HepG2 (cell line): ENCODE measurements around the gene CCSER1. TPM values are rescaled to one million over a fixed set of nuclear protein-coding genes. Genes with fewer than 3 reads are reported as not detected.

Experiments used
- ATAC-seq: fragments of 200-7000 bp; cut with Tn5 transposase; 3 replicates; pipeline ENCODE4 v1.9.1; 2020; ENCODE audit warnings: mild to moderate bottlenecking, moderate library complexity
- BruUV-seq: library from RNA; stranded (reverse); fragments of 400-500 nt; replicated peaks from 2 replicates; lab custom pipeline; 2021; lab: Mats Ljungman, UMichigan
- CTCF ChIA-PET: fragments of 300-600 bp; formaldehyde crosslinking; extraction: SDS; loops from one replicate; lab custom pipeline; 2021; ENCODE audit warnings: low total read pairs, inconsistent platforms, low intra/inter-chr PET ratio; lab: Yijun Ruan, JAX
- POLR2A ChIA-PET: fragments of 350-600 bp; sonication (Branson Sonifier 250); formaldehyde crosslinking; loops from one replicate; lab custom pipeline; 2020; ENCODE audit warnings: antibody characterized with exemption, inconsistent platforms; lab: Yijun Ruan, JAX
- DNase-seq: peaks from one replicate; pipeline ENCODE4 v3.0.0-alpha.2; 2015; ENCODE audit warnings: low spot score
- FAIRE-seq: peaks from 3 replicates; lab custom pipeline; 2011; peaks lifted over from hg19 to GRCh38; lab: Jason Lieb, UNC
- H2AFZ ChIP-seq: one replicate; pipeline ENCODE4 v1.6.1; 2011; ENCODE audit warnings: low read length, inconsistent platforms
- H3K27ac ChIP-seq: fragments of 300-600 bp; 3 replicates; pipeline ENCODE4 v1.8.0; 2011; ENCODE audit warnings: mixed run types, mild to moderate bottlenecking, mixed read lengths, low read length, inconsistent platforms; ENCODE audit not compliant: insufficient read depth; ENCODE audit errors: extremely low read length
- H3K27me3 ChIP-seq, 2 experiments: fragments of 200-600 bp in 1 of 2; 2 replicates in 1 of 2; 3 replicates in 1 of 2; pipeline versions ENCODE4 v1.6.0 to v1.8.0; 2011; ENCODE audit warnings: low read length in 2 of 2, mild to moderate bottlenecking in 2 of 2, moderate library complexity in 2 of 2, inconsistent platforms in 1 of 2; ENCODE audit not compliant: insufficient read depth in 2 of 2, control insufficient read depth in 1 of 2
- H3K36me3 ChIP-seq, 2 experiments: fragments of 200-600 bp in 1 of 2; replicated peaks in 1 of 2; 2 replicates in 1 of 2; 3 replicates in 1 of 2; pipeline versions ENCODE4 v1.5.1 to v1.8.0; 2011; ENCODE audit warnings: low read length in 2 of 2, inconsistent platforms in 1 of 2; ENCODE audit not compliant: insufficient read depth in 2 of 2, control insufficient read depth in 1 of 2
- H3K4me1 ChIP-seq: 2 replicates; pipeline ENCODE4 v1.5.1; 2012; ENCODE audit warnings: low read length, inconsistent platforms; ENCODE audit not compliant: insufficient read depth
- H3K4me2 ChIP-seq: 2 replicates; pipeline ENCODE4 v1.6.0; 2011; ENCODE audit warnings: low read depth, low read length, inconsistent platforms
- H3K4me3 ChIP-seq, 3 experiments: fragments of 200-600 bp in 1 of 3; sonication (generic), shearing (Covaris generic) in 1 of 3; replicated peaks in 1 of 3; 2 replicates each; pipeline ENCODE4 v1.5.1; 2011 to 2016; ENCODE audit warnings: low read length in 3 of 3, inconsistent platforms in 2 of 3, low read depth in 2 of 3, mild to moderate bottlenecking in 2 of 3, control low read depth in 1 of 3, mixed read lengths in 1 of 3; ENCODE audit not compliant: insufficient read depth in 1 of 3
- H3K79me2 ChIP-seq: one replicate; pipeline ENCODE4 v1.6.1; 2011; ENCODE audit warnings: low read length, inconsistent platforms; ENCODE audit not compliant: insufficient read depth
- H3K9ac ChIP-seq: 2 replicates; pipeline ENCODE4 v1.6.0; 2011; ENCODE audit warnings: mild to moderate bottlenecking, low read depth, low read length, inconsistent platforms; ENCODE audit not compliant: insufficient read depth
- H3K9me3 ChIP-seq: 2 replicates; pipeline ENCODE4 v1.5.1; 2012; ENCODE audit warnings: mild to moderate bottlenecking, low read length
- H4K20me1 ChIP-seq: 2 replicates; pipeline ENCODE4 v1.6.0; 2011; ENCODE audit warnings: inconsistent platforms, mild to moderate bottlenecking, low read length, moderate library complexity; ENCODE audit not compliant: insufficient read depth
- BRD4 ChIP-seq: sonication (generic); formaldehyde crosslinking; IDR thresholded peaks from 2 replicates; pipeline ENCODE4 v1.4.0; 2020; ENCODE audit warnings: missing genetic modification reagents
- ELF1 ChIP-seq: sonication (generic); formaldehyde crosslinking; IDR thresholded peaks from 2 replicates; pipeline ENCODE4 v1.4.0; 2020; ENCODE audit warnings: missing genetic modification reagents
- HNRNPUL1 ChIP-seq: fragments of 200-400 bp; formaldehyde crosslinking; IDR thresholded peaks from 2 replicates; pipeline ENCODE4 v1.6.1; 2017; ENCODE audit warnings: low read depth, mild to moderate bottlenecking, low read length, moderate library complexity
- JUN ChIP-seq: sonication (generic); formaldehyde crosslinking; IDR thresholded peaks from 2 replicates; pipeline ENCODE4 v1.4.0; 2020; ENCODE audit warnings: mild to moderate bottlenecking, missing genetic modification reagents
- SKI ChIP-seq: fragments of 450-650 bp; IDR thresholded peaks from one replicate; pipeline ENCODE4 v1.6.1; 2018; ENCODE audit warnings: mild to moderate bottlenecking; ENCODE audit not compliant: partially characterized antibody
- ZNF256 ChIP-seq: sonication (generic); formaldehyde crosslinking; conservative IDR thresholded peaks from 2 replicates; pipeline ENCODE4 v1.4.0; 2020; ENCODE audit warnings: missing genetic modification reagents
- ZNF296 ChIP-seq: sonication (generic); formaldehyde crosslinking; conservative IDR thresholded peaks from 2 replicates; pipeline ENCODE4 v1.5.0; 2020; ENCODE audit warnings: mild to moderate bottlenecking, missing genetic modification reagents
- ZNF543 ChIP-seq: sonication (generic); formaldehyde crosslinking; IDR thresholded peaks from 2 replicates; pipeline ENCODE4 v1.4.0; 2020; ENCODE audit warnings: mild to moderate bottlenecking, missing genetic modification reagents
- ZNF558 ChIP-seq: sonication (generic); formaldehyde crosslinking; IDR thresholded peaks from 2 replicates; pipeline ENCODE4 v1.9.0; 2022; ENCODE audit warnings: mild to moderate bottlenecking, missing genetic modification reagents, borderline replicate concordance
- WGBS: methylation state at CpG from one replicate; pipeline ENCODE4 v1.1.6; 2017; ENCODE audit warnings: low lambda C conversion rate; 5-methylcytosine and 5-hydroxymethylcytosine counted together
- in situ Hi-C: cut with HindIII; loops from 2 replicates; pipeline ENCODE4 v1.10.0; 2017; ENCODE audit warnings: low pct_unique_long_range_greater_than_20kb; ENCODE audit not compliant: extremely low pct_ligation_motif_present
- intact Hi-C: fragments of 100-400 bp; cut with micrococcal nuclease; formaldehyde crosslinking; loops from one replicate; pipeline ENCODE4 v1.10.0; 2022; ENCODE audit not compliant: unreplicated experiment
- polyA plus RNA-seq, 8 experiments: library from polyadenylated mRNA; depleted of rRNA in 3 of 8; stranded (reverse) in 7 of 8; unstranded in 1 of 8; fragments of >200 nt; fragmentation: Illumina TruSeq in 4 of 8; extraction: Trizol in 4 of 8; gene quantifications; 2 replicates each; pipeline versions ENCODE4 v1.2.1 to v1.2.3, GENCODE V29; 2011 to 2016; ENCODE audit warnings: low read depth in 4 of 8, missing spikeins in 1 of 8, mixed read lengths in 1 of 8; ENCODE audit not compliant: insufficient read depth in 1 of 8
- total RNA-seq, 5 experiments: library from RNA; depleted of rRNA; stranded (reverse); fragments of >200 nt; fragmentation: Illumina TruSeq; extraction: Trizol; gene quantifications; 2 replicates each; pipeline ENCODE4 v1.2.3, GENCODE V29; 2016; ENCODE audit warnings: low read depth in 1 of 5
- TF ChIP-seq, protein P1 (sequence below): sonication (generic); formaldehyde crosslinking; IDR thresholded peaks from 2 replicates; pipeline ENCODE4 v1.5.0; 2020; ENCODE audit warnings: mild to moderate bottlenecking, missing genetic modification reagents, borderline replicate concordance
- TF ChIP-seq, protein P2 (sequence below): sonication (generic); formaldehyde crosslinking; IDR thresholded peaks from 2 replicates; pipeline ENCODE4 v1.5.0; 2020; ENCODE audit warnings: missing genetic modification reagents, mild to moderate bottlenecking, borderline replicate concordance
- TF ChIP-seq, protein P3 (sequence below): IDR thresholded peaks from 2 replicates; pipeline ENCODE4 v1.6.1; 2016; ENCODE audit warnings: missing compliant biosample characterization, missing genetic modification reagents, borderline replicate concordance
- TF ChIP-seq, protein P4 (sequence below): sonication (generic); formaldehyde crosslinking; IDR thresholded peaks from 2 replicates; pipeline ENCODE4 v1.4.0; 2020; ENCODE audit warnings: missing genetic modification reagents

The CCSER1 gene
- total and polyA plus RNA-seq, 2 of the 13 experiments (the other 11 are each of a cell fraction or from before 2014, with no cell fraction given) = not detected

DNA sequence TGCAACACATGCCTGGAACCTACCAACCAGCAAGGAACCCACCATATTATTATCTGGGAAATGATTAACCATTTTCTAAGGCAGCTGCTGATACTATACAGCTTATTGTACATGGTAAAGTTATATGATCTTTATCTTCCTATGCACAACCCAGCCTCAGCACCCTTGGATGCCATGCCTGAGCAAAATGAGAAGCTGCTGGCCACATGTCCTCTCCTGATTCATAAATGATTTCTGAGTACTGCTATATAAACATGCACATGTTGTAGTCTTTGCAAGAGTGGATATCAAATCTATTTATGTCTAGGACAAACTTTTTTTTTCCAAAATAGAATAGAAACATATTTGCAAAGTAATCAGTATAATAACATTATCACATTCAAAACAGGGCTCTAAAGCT, 1043.6 kb downstream of the CCSER1 start (continued):
- TF ChIP-seq, protein P1, sequence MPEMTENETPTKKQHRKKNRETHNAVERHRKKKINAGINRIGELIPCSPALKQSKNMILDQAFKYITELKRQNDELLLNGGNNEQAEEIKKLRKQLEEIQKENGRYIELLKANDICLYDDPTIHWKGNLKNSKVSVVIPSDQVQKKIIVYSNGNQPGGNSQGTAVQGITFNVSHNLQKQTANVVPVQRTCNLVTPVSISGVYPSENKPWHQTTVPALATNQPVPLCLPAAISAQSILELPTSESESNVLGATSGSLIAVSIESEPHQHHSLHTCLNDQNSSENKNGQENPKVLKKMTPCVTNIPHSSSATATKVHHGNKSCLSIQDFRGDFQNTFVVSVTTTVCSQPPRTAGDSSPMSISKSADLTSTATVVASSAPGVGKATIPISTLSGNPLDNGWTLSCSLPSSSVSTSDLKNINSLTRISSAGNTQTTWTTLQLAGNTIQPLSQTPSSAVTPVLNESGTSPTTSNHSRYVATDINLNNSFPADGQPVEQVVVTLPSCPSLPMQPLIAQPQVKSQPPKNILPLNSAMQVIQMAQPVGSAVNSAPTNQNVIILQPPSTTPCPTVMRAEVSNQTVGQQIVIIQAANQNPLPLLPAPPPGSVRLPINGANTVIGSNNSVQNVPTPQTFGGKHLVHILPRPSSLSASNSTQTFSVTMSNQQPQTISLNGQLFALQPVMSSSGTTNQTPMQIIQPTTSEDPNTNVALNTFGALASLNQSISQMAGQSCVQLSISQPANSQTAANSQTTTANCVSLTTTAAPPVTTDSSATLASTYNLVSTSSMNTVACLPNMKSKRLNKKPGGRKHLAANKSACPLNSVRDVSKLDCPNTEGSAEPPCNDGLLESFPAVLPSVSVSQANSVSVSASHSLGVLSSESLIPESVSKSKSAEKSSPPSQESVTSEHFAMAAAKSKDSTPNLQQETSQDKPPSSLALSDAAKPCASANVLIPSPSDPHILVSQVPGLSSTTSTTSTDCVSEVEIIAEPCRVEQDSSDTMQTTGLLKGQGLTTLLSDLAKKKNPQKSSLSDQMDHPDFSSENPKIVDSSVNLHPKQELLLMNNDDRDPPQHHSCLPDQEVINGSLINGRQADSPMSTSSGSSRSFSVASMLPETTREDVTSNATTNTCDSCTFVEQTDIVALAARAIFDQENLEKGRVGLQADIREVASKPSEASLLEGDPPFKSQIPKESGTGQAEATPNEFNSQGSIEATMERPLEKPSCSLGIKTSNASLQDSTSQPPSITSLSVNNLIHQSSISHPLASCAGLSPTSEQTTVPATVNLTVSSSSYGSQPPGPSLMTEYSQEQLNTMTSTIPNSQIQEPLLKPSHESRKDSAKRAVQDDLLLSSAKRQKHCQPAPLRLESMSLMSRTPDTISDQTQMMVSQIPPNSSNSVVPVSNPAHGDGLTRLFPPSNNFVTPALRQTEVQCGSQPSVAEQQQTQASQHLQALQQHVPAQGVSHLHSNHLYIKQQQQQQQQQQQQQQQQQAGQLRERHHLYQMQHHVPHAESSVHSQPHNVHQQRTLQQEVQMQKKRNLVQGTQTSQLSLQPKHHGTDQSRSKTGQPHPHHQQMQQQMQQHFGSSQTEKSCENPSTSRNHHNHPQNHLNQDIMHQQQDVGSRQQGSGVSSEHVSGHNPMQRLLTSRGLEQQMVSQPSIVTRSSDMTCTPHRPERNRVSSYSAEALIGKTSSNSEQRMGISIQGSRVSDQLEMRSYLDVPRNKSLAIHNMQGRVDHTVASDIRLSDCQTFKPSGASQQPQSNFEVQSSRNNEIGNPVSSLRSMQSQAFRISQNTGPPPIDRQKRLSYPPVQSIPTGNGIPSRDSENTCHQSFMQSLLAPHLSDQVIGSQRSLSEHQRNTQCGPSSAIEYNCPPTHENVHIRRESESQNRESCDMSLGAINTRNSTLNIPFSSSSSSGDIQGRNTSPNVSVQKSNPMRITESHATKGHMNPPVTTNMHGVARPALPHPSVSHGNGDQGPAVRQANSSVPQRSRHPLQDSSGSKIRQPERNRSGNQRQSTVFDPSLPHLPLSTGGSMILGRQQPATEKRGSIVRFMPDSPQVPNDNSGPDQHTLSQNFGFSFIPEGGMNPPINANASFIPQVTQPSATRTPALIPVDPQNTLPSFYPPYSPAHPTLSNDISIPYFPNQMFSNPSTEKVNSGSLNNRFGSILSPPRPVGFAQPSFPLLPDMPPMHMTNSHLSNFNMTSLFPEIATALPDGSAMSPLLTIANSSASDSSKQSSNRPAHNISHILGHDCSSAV (CRISPR knock-in tag) = no peak
- TF ChIP-seq HNRNPUL1 (no peak), SKI (no peak)

DNA sequence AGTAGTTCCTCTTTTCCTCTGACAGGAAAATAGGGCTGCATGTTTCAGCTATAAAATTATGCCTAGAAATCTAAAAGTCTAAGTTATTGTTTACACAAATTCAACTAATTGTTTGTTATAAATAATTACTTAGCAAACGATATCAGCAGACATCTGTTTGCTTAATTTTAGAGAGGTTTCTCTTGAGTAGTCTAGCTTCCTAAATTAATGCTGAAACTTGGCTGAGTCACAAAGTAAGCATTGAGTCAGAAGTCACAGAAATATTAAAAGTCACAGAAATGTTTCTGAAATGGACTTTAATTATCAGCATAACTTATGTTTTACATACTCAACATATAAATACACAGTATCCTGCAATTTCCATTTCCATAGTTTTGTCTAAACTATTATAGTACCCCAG, 1044.0 kb downstream of the CCSER1 start:
- in situ Hi-C loops = no loop called here
- no peaks in the 10 kb centered on the region; the same call in 1 of the 2 replicates for H3K9me3 ChIP-seq
- ATAC-seq = no peak
- intact Hi-C loops = no loop called here
- no TSS peak for BruUV-seq
- DNase-seq = no peak
- no peak overlapping the region for H3K4me3 ChIP-seq
- no peak overlapping the region for H3K4me2 ChIP-seq
- no peaks in the 10 kb centered on the region for H3K4me1 ChIP-seq
- POLR2A ChIA-PET = no interaction called here
- no peak for FAIRE-seq
- no peaks in the 10 kb centered on the region for H3K79me2 ChIP-seq
- no peak overlapping the region for H2AFZ ChIP-seq
- H3K27ac ChIP-seq = no peak overlapping the region
- no peak overlapping the region for H3K9ac ChIP-seq
- CTCF ChIA-PET = no interaction called here
- H3K27me3 ChIP-seq = no peaks in the 10 kb centered on the region
- WGBS = 0% methylated on average over 1 of the region's 1 CpG
- H3K36me3 ChIP-seq = no peaks in the 10 kb centered on the region
- no peaks in the 10 kb centered on the region for H4K20me1 ChIP-seq
- no peak for TF ChIP-seq JUN (CRISPR knock-in tag)
- TF ChIP-seq, protein P2, sequence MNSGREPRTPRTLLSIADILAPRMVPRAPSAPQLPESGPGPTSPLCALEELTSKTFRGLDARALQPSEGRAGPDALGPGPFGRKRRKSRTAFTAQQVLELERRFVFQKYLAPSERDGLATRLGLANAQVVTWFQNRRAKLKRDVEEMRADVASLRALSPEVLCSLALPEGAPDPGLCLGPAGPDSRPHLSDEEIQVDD (CRISPR knock-in tag) = no peak
- no peak for TF ChIP-seq ZNF558
- TF ChIP-seq ZNF256 (CRISPR knock-in tag) = no peak
- TF ChIP-seq, protein P3, sequence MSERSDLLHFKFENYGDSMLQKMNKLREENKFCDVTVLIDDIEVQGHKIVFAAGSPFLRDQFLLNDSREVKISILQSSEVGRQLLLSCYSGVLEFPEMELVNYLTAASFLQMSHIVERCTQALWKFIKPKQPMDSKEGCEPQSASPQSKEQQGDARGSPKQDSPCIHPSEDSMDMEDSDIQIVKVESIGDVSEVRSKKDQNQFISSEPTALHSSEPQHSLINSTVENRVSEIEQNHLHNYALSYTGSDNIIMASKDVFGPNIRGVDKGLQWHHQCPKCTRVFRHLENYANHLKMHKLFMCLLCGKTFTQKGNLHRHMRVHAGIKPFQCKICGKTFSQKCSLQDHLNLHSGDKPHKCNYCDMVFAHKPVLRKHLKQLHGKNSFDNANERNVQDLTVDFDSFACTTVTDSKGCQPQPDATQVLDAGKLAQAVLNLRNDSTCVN (CRISPR knock-in tag) = no peak
- TF ChIP-seq BRD4 (CRISPR knock-in tag) = no peak
- TF ChIP-seq ELF1 = no peak
- no peak for TF ChIP-seq ZNF296 (CRISPR knock-in tag)
- TF ChIP-seq ZNF543 = no peak
- TF ChIP-seq, protein P4, sequence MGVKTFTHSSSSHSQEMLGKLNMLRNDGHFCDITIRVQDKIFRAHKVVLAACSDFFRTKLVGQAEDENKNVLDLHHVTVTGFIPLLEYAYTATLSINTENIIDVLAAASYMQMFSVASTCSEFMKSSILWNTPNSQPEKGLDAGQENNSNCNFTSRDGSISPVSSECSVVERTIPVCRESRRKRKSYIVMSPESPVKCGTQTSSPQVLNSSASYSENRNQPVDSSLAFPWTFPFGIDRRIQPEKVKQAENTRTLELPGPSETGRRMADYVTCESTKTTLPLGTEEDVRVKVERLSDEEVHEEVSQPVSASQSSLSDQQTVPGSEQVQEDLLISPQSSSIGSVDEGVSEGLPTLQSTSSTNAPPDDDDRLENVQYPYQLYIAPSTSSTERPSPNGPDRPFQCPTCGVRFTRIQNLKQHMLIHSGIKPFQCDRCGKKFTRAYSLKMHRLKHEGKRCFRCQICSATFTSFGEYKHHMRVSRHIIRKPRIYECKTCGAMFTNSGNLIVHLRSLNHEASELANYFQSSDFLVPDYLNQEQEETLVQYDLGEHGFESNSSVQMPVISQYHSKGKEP = no peak
